Uterine smooth muscle cell (primary cell): ENCODE results near the gene OOSP4B. TPM values are rescaled to one million over a fixed set of nuclear protein-coding genes. Genes with fewer than 3 reads are reported as not detected.

ENCODE experiments used
- total RNA-seq: library from RNA; depleted of rRNA; stranded (reverse); fragments of >200 nt; gene quantifications from 2 replicates; pipeline ENCODE4 v1.2.3, GENCODE V29; 2014

Gene OOSP4B
- total RNA-seq, result not detected in 2 replicates

DNA sequence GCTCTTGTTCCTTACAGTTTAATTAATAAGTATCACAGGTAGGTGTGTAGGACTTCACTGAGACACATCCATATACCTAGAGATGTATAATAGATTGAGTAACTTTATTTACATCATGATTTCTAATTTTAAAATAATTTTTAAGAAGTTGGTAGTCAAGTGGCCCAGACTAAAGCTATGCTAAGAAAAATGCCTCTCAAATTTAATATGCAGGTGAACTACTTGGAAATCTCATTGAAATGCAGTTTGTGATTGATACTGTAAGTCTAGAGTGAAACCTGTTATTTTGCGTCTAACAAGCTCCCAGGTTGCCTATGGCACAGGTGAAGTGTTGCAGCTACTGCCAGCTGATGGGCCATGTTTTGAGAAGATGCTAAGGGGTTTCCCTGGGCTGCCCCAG lies at the start of gene OOSP4B:
Gene OOSP4B, plus strand, starts transcription at position 301 of the 400 bp plus-strand sequence.

GRCh38 chr11:60040109-60040508 lies 23.1 kb downstream of the OOSP4B start, which contains the start of gene OOSP2:
Gene OOSP2 (plus strand): TSS chr11:60040409. CDS start chr11:60040460, 51 bp downstream.

DNA sequence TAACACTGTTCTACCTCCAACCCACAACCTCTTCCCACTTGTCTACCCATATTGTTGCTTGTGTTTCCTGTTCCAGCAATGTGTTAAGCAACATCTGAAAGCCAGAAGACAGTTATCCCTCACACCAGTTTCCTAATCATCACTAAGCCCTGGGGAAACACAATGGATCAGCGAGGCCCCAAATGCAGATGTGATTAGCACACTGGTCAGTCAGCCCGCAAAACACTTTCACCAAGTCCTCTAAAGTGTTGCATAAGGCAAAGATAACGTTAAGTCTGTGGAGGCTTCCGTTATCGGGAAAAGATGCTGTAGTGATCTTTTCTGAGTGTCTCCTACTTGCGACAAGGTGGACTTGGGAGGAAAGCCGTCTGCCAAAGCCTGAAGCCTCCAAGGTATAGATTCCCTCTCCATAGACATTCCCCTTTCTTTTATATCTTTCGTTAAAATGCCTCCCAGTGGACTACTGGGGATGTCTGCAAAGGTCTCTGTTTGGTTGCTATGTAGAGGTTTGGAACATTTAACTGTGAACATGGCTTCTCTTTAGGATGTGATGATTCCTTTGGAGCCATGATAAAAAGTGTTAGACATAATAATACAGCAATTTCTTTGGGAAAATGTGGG lies 39.5 kb downstream of the OOSP4B start, which contains the start of gene MS4A3:
Gene MS4A3, plus strand, starts transcription at position 317 of the 621 bp plus-strand sequence. CDS start 4,496 bp downstream, outside the sequence.

Other genes with a start within 250 kb of the OOSP4B start
- 44.6 and 53.0 TPM in 2 replicates for gene MRPL16, start 206.4 kb upstream of the OOSP4B start, total RNA-seq
- gene CBLIF, start 171.7 kb upstream of the OOSP4B start, total RNA-seq, result not detected in 2 replicates
- not detected in 2 replicates for gene TCN1, start 150.7 kb upstream of the OOSP4B start, total RNA-seq
- gene OOSP3, start 138.4 kb upstream of the OOSP4B start, total RNA-seq, result not detected in 2 replicates
- gene OOSP1, start 78.7 kb upstream of the OOSP4B start, total RNA-seq, result not detected in 2 replicates
- gene OOSP4A, start 53.1 kb upstream of the OOSP4B start, total RNA-seq, result not detected in 2 replicates
- not detected in 2 replicates for gene OOSP2, start 23.2 kb downstream of the OOSP4B start, total RNA-seq
- not detected in 2 replicates for gene MS4A3, start 39.5 kb downstream of the OOSP4B start, total RNA-seq
- not detected in 2 replicates for gene MS4A2, start 71.5 kb downstream of the OOSP4B start, total RNA-seq
- gene MS4A6A, start 165.9 kb downstream of the OOSP4B start, total RNA-seq, result not detected in 2 replicates
- not detected in 2 replicates for gene MS4A4E, start 226.0 kb downstream of the OOSP4B start, total RNA-seq